Fibroblast of pulmonary artery (primary cell): ENCODE data around the gene DHRS7B.

Source experiments
- DNase-seq: peaks from one replicate; pipeline ENCODE4 v3.0.0-alpha.2; 2010; ENCODE audit warnings: low read depth
- H3K4me3 ChIP-seq: replicated peaks from 2 replicates; pipeline ENCODE4 v1.5.1; 2011; ENCODE audit warnings: low read depth, mild to moderate bottlenecking, control low read depth, low read length, moderate library complexity
- CTCF ChIP-seq: IDR thresholded peaks from 2 replicates; pipeline ENCODE4 v1.5.1; 2011; ENCODE audit warnings: mild to moderate bottlenecking, control low read depth, low read length, inconsistent platforms; ENCODE audit errors: missing control alignments

Gene DHRS7B

GRCh38 chr17:21200590-21201297, 74.0 kb downstream of the DHRS7B start:
- TF ChIP-seq CTCF = no peak
- no peak overlapping the region for H3K4me3 ChIP-seq
- DNase-seq = no peak

GRCh38 chr17:21201298-21201595, 74.5 kb downstream of the DHRS7B start:
- no peak overlapping the region for H3K4me3 ChIP-seq
- no peak for DNase-seq
- TF ChIP-seq CTCF = no peak

- DNase-seq = no peak
- TF ChIP-seq CTCF = no peak
- no peak overlapping the region for H3K4me3 ChIP-seq
These were observed 75.1 kb downstream of the DHRS7B start for GRCh38 chr17:21201874-21202273.

- TF ChIP-seq CTCF = no peak
- no peak for DNase-seq
- H3K4me3 ChIP-seq = no peak overlapping the region
These were observed 75.7 kb downstream of the DHRS7B start for GRCh38 chr17:21202512-21202911.

GRCh38 chr17:21204935-21205334, 78.2 kb downstream of the DHRS7B start:
- DNase-seq = no peak
- H3K4me3 ChIP-seq = no peak overlapping the region
- no peak for TF ChIP-seq CTCF

GRCh38 chr17:21208352-21208751, 81.6 kb downstream of the DHRS7B start:
- DNase-seq = no peak
- no peak overlapping the region for H3K4me3 ChIP-seq
- TF ChIP-seq CTCF = no peak

GRCh38 chr17:21209511-21210175, 82.9 kb downstream of the DHRS7B start:
- no peak for TF ChIP-seq CTCF
- no peak for DNase-seq
- no peak overlapping the region for H3K4me3 ChIP-seq
